ENCODE data around the gene BRAP. TPM values are rescaled to one million over a fixed set of nuclear protein-coding genes. Genes with fewer than 3 reads are reported as not detected.
"Not testable (repeated sequence)": the region's sequence is repeated elsewhere in the genome, so short reads cannot be mapped to it uniquely, and the experiment has no call there.

The BRAP gene
- total and polyA plus RNA-seq, 10 of the 15 experiments (the other 5 are each of a cell fraction or from before 2014, with no cell fraction given): 2.3 to 28.2 (median 17.8) TPM

GRCh38 chr12:111605911-111606766, 79.6 kb downstream of the BRAP start:
- RAD21 ChIA-PET (ENCODE audit: unreplicated experiment): interaction anchor here (0.7 kb wide), 1 partner anchor 1000 kb away, joined by 3 read pairs; no protein-coding TSS in a partner anchor
- DNase-seq (ENCODE audit: low read depth, low spot score) (no peak), FAIRE-seq (no peak), ATAC-seq (no peak)
- Histone ChIP-seq H3K27me3 (replicated peaks in 1 of 2; ENCODE audit: control insufficient read depth in 2 of 2, insufficient read depth in 2 of 2, low read length in 1 of 2) (no peaks in the 10 kb centered on the region), H3K4me1 (ENCODE audit: control insufficient read depth, insufficient read depth, low read length) (no peaks in the 10 kb centered on the region), H2AFZ (ENCODE audit: control insufficient read depth, low read depth, low read length) (no peak overlapping the region), H4K20me1 (ENCODE audit: control insufficient read depth, insufficient read depth) (no peaks in the 10 kb centered on the region), H3K9me3 (replicated peaks; ENCODE audit: control insufficient read depth, insufficient read depth, low read length) (no peaks in the 10 kb centered on the region), H3K79me2 (ENCODE audit: control insufficient read depth, insufficient read depth, low read length) (no peaks in the 10 kb centered on the region), H3K4me2 (ENCODE audit: control insufficient read depth, insufficient read depth) (no peak overlapping the region), H3K36me3 (ENCODE audit: control insufficient read depth in 2 of 2, insufficient read depth in 2 of 2, low read length in 1 of 2) (no peaks in the 10 kb centered on the region), H3K27ac (ENCODE audit: control insufficient read depth, insufficient read depth) (no peak overlapping the region), H3K9ac (ENCODE audit: control insufficient read depth, insufficient read depth, low read length) (no peak overlapping the region), H3K4me3 (no peak overlapping the region)
- in situ Hi-C loops (cut with MboI) (no loop called here), intact Hi-C loops (cut with micrococcal nuclease; ENCODE audit: unreplicated experiment) (no loop called here)
- POLR2A ChIA-PET: interaction anchor here (0.6 kb wide), 1 partner anchor 162 kb away, joined by 4 read pairs; no protein-coding TSS in a partner anchor
- no TSS peak for BruUV-seq (replicated peaks)
- CTCF ChIA-PET: interaction anchor here (0.7 kb wide), 1 partner anchor 21 kb away, joined by 3 read pairs; no protein-coding TSS in a partner anchor
- WGBS (ENCODE audit: insufficient coverage, insufficient replicate concordance, low lambda C conversion rate, missing lambda C conversion rate): 37% methylated on average over 7 of the region's 7 CpGs
- TF ChIP-seq SIX5 (IDR thresholded peaks at IDR 0.05; ENCODE audit: low read depth, low read length, severe bottlenecking) (no peak), RAD51 (IDR thresholded peaks at IDR 0.05) (peak; percentile 40; the same call in 1 of the 2 replicates)
- SMC1A ChIA-PET (ENCODE audit: uncharacterized antibody, unreplicated experiment): interaction anchor here (1.8 kb wide), 1 partner anchor 11 kb away, joined by 4 read pairs; no protein-coding TSS in a partner anchor

GRCh38 chr12:111602857-111603256, 82.9 kb downstream of the BRAP start:
- H3K9ac ChIP-seq (ENCODE audit: control insufficient read depth, insufficient read depth, low read length); H2AFZ ChIP-seq (ENCODE audit: control insufficient read depth, low read depth, low read length); POLR2A ChIA-PET; H3K27me3 ChIP-seq (replicated peaks in 1 of 2; ENCODE audit: control insufficient read depth in 2 of 2, insufficient read depth in 2 of 2, low read length in 1 of 2); H3K9me3 ChIP-seq (replicated peaks; ENCODE audit: control insufficient read depth, insufficient read depth, low read length); FAIRE-seq; H3K4me2 ChIP-seq (ENCODE audit: control insufficient read depth, insufficient read depth); BruUV-seq (replicated peaks); RAD21 ChIA-PET (ENCODE audit: unreplicated experiment); H3K4me1 ChIP-seq (ENCODE audit: control insufficient read depth, insufficient read depth, low read length); in situ Hi-C loops (cut with MboI); H3K4me3 ChIP-seq; H3K36me3 ChIP-seq (ENCODE audit: control insufficient read depth in 2 of 2, insufficient read depth in 2 of 2, low read length in 1 of 2); intact Hi-C loops (cut with micrococcal nuclease; ENCODE audit: unreplicated experiment); H4K20me1 ChIP-seq (ENCODE audit: control insufficient read depth, insufficient read depth); H3K27ac ChIP-seq (ENCODE audit: control insufficient read depth, insufficient read depth); ATAC-seq; DNase-seq (ENCODE audit: low read depth, low spot score): not testable (repeated sequence)
- SMC1A ChIA-PET (ENCODE audit: uncharacterized antibody, unreplicated experiment): interaction anchor here (1.3 kb wide), 1 partner anchor 11 kb away, joined by 3 read pairs; no protein-coding TSS in a partner anchor
- WGBS (ENCODE audit: insufficient coverage, insufficient replicate concordance, low lambda C conversion rate, missing lambda C conversion rate): 91% methylated on average over 11 of the region's 11 CpGs
- CTCF ChIA-PET: interaction anchor here (1.6 kb wide), 1 partner anchor 9 kb away, joined by 7 read pairs; no protein-coding TSS in a partner anchor
- H3K79me2 ChIP-seq (ENCODE audit: control insufficient read depth, insufficient read depth, low read length): peaks cover 17% of the 10 kb centered on the region

Measured in GM12878 (cell line).